Measurements from ENCODE around the gene RBMS3.
"Not testable (repeated sequence)": the region's sequence is repeated elsewhere in the genome, so short reads cannot be mapped to it uniquely, and the experiment has no call there.

The RBMS3 gene

GRCh38 chr3:29313981-29314726 lies 33.3 kb downstream of the RBMS3 start:
- no peak for DNase-seq

- DNase-seq = no peak
Observed at GRCh38 chr3:29314727-29315088, 33.8 kb downstream of the RBMS3 start.

GRCh38 chr3:29317659-29318173 lies 36.8 kb downstream of the RBMS3 start:
- no peak for DNase-seq

- DNase-seq = no peak
Observed at GRCh38 chr3:29318251-29318650, 37.4 kb downstream of the RBMS3 start.

- no peak for DNase-seq
Observed at GRCh38 chr3:29319262-29319661, 38.4 kb downstream of the RBMS3 start.

- no peak for DNase-seq
Observed at GRCh38 chr3:29319798-29320197, 38.9 kb downstream of the RBMS3 start.

- DNase-seq = no peak
Observed at GRCh38 chr3:29322586-29322985, 41.7 kb downstream of the RBMS3 start.

GRCh38 chr3:29324180-29324651 lies 43.3 kb downstream of the RBMS3 start:
- no peak for DNase-seq

GRCh38 chr3:29326540-29326939 lies 45.7 kb downstream of the RBMS3 start:
- DNase-seq = not testable (repeated sequence)

- DNase-seq = no peak
Observed at GRCh38 chr3:29329986-29330890, 49.4 kb downstream of the RBMS3 start.

- DNase-seq = no peak
Observed at GRCh38 chr3:29331035-29331434, 50.2 kb downstream of the RBMS3 start.

GRCh38 chr3:29331456-29332194 lies 50.8 kb downstream of the RBMS3 start:
- no peak for DNase-seq

- DNase-seq = no peak
Observed at GRCh38 chr3:29332195-29332637, 51.3 kb downstream of the RBMS3 start.

- DNase-seq = no peak
Observed at GRCh38 chr3:29333576-29333975, 52.7 kb downstream of the RBMS3 start.

GRCh38 chr3:29334706-29335105 lies 53.8 kb downstream of the RBMS3 start:
- no peak for DNase-seq

- DNase-seq = no peak
Observed at GRCh38 chr3:29335438-29335837, 54.6 kb downstream of the RBMS3 start.

GRCh38 chr3:29335943-29336342 lies 55.1 kb downstream of the RBMS3 start:
- no peak for DNase-seq

- DNase-seq = no peak
Observed at GRCh38 chr3:29337565-29337964, 56.7 kb downstream of the RBMS3 start.

GRCh38 chr3:29338377-29338776 lies 57.5 kb downstream of the RBMS3 start:
- no peak for DNase-seq

GRCh38 chr3:29339016-29339833 lies 58.4 kb downstream of the RBMS3 start:
- DNase-seq = no peak

GRCh38 chr3:29344154-29344553 lies 63.3 kb downstream of the RBMS3 start:
- no peak for DNase-seq

GRCh38 chr3:29344935-29345334 lies 64.1 kb downstream of the RBMS3 start:
- DNase-seq = no peak
